HEK293 (cell line): ENCODE results near the gene KCNH8.

Experiments used
- CTCF ChIP-seq: fragments of 450-650 bp; formaldehyde crosslinking; IDR thresholded peaks from 2 replicates; pipeline ENCODE4 v1.5.1; 2016; ENCODE audit warnings: missing biosample characterization, missing genetic modification characterization
- ZBTB8A ChIP-seq: fragments of 450-650 bp; formaldehyde crosslinking; IDR thresholded peaks from 2 replicates; pipeline ENCODE4 v1.5.1; 2016; ENCODE audit warnings: missing biosample characterization, missing genetic modification characterization
- ZNF121 ChIP-seq: fragments of 450-650 bp; formaldehyde crosslinking; IDR thresholded peaks from 2 replicates; pipeline ENCODE4 v1.5.1; 2016; ENCODE audit warnings: missing biosample characterization, missing genetic modification characterization
- ZNF16 ChIP-seq: fragments of 450-650 bp; formaldehyde crosslinking; IDR thresholded peaks from 2 replicates; pipeline ENCODE4 v1.5.1; 2016; ENCODE audit warnings: low read depth, missing biosample characterization, missing genetic modification characterization
- ZNF513 ChIP-seq: fragments of 450-650 bp; IDR thresholded peaks from 2 replicates; pipeline ENCODE4 v1.5.1; 2018; ENCODE audit warnings: missing biosample characterization, missing genetic modification characterization
- ZNF747 ChIP-seq: fragments of 450-650 bp; formaldehyde crosslinking; IDR thresholded peaks from 2 replicates; pipeline ENCODE4 v1.5.1; 2016; ENCODE audit warnings: missing biosample characterization, missing genetic modification characterization

- TF ChIP-seq ZBTB8A (tag by site-specific recombination) (no peak), ZNF747 (tag by site-specific recombination) (no peak), CTCF (no peak), ZNF16 (tag by site-specific recombination) (no peak), ZNF121 (tag by site-specific recombination) (no peak), ZNF513 (tag by site-specific recombination) (no peak)
Measured at GRCh38 chr3:19216669-19217337, 68.5 kb downstream of the KCNH8 start.
